Hepatocyte (in vitro differentiated cells): ENCODE results near the gene NT5DC1.

Source experiments
- EZH2phosphoT487 ChIP-seq: fragments of 200-600 bp; sonication (generic); IDR thresholded peaks from one replicate; pipeline ENCODE4 v1.6.1; 2018; ENCODE audit warnings: antibody characterized with exemption, mild to moderate bottlenecking, low read depth, moderate library complexity; ENCODE audit not compliant: unreplicated experiment, severe bottlenecking
- TF ChIP-seq, protein P1 (sequence below): fragments of 200-600 bp; sonication (generic); IDR thresholded peaks from 2 replicates; pipeline ENCODE4 v1.5.1; 2016; ENCODE audit warnings: antibody characterized with exemption, mild to moderate bottlenecking; ENCODE audit not compliant: poor library complexity

DNA sequence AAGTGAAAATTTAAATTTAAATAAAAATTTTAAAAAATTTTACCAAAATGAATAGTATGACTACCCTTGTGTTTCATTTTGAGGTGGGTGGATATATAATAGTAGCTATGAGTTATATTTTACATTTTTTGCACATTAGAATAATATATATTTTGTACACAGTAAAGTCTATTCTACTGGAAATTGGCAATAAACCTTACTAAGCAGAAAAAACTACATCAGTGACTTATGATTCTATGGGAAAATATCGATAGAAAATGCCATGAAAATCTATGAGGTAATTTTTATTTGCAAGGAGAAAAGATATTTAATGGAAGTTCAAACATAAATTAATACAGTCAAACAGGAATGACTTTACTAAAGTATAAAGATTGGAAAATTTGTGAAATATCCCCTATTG lies 156.0 kb downstream of the NT5DC1 start:
- TF ChIP-seq, protein P1, sequence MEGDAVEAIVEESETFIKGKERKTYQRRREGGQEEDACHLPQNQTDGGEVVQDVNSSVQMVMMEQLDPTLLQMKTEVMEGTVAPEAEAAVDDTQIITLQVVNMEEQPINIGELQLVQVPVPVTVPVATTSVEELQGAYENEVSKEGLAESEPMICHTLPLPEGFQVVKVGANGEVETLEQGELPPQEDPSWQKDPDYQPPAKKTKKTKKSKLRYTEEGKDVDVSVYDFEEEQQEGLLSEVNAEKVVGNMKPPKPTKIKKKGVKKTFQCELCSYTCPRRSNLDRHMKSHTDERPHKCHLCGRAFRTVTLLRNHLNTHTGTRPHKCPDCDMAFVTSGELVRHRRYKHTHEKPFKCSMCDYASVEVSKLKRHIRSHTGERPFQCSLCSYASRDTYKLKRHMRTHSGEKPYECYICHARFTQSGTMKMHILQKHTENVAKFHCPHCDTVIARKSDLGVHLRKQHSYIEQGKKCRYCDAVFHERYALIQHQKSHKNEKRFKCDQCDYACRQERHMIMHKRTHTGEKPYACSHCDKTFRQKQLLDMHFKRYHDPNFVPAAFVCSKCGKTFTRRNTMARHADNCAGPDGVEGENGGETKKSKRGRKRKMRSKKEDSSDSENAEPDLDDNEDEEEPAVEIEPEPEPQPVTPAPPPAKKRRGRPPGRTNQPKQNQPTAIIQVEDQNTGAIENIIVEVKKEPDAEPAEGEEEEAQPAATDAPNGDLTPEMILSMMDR: no peak
- TF ChIP-seq EZH2phosphoT487: no peak
